Measurements from ENCODE around the gene TAF7.

- TF ChIP-seq ZBTB7A (IDR thresholded peaks at IDR 0.05; ENCODE audit: low read depth) = no peak
- no peak for TF ChIP-seq YY1 (IDR thresholded peaks at IDR 0.05; ENCODE audit: low read depth)
- TF ChIP-seq, protein P1, sequence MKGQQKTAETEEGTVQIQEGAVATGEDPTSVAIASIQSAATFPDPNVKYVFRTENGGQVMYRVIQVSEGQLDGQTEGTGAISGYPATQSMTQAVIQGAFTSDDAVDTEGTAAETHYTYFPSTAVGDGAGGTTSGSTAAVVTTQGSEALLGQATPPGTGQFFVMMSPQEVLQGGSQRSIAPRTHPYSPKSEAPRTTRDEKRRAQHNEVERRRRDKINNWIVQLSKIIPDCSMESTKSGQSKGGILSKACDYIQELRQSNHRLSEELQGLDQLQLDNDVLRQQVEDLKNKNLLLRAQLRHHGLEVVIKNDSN (IDR thresholded peaks at IDR 0.05) = no peak
- no peak for TF ChIP-seq TCF12 (IDR thresholded peaks at IDR 0.05; ENCODE audit: low read depth)
- no peak for TF ChIP-seq EP300 (IDR thresholded peaks at IDR 0.05; ENCODE audit: borderline replicate concordance)
Observed at GRCh38 chr5:141319699-141320098, 885 bp downstream of the TAF7 start.
